Naive B cell (primary cell): ENCODE results near the gene COBL. TPM values are rescaled to one million over a fixed set of nuclear protein-coding genes. Genes with fewer than 3 reads are reported as not detected.

ENCODE experiments used
- ATAC-seq, 2 donors: fragments of 150-1000 bp; cut with Tn5 transposase; 2 replicates each; pipeline ENCODE4 v1.10.0; 2021; ENCODE audit warnings: low read depth in 2 of 2, mild to moderate bottlenecking in 2 of 2, moderate library complexity in 2 of 2
- DNase-seq: peaks from one replicate; pipeline ENCODE4 v3.0.0; 2022
- H3K27ac Mint-ChIP-seq, 6 donors: one replicate each; pipeline ENCODE4 v1.8.0; 2020 to 2022; ENCODE audit warnings: mild to moderate bottlenecking in 6 of 6, mixed read lengths in 6 of 6, moderate library complexity in 5 of 6, inconsistent platforms in 2 of 6
- H3K27me3 Mint-ChIP-seq, 3 donors: one replicate each; pipeline ENCODE4 v1.8.0; 2021 to 2022; ENCODE audit warnings: mixed read lengths in 3 of 3, mild to moderate bottlenecking in 1 of 3
- H3K36me3 Mint-ChIP-seq, 2 donors: one replicate each; pipeline ENCODE4 v1.8.0; 2020 to 2022; ENCODE audit warnings: mixed read lengths in 2 of 2, inconsistent platforms in 1 of 2, mild to moderate bottlenecking in 1 of 2
- H3K4me1 Mint-ChIP-seq, 3 donors: one replicate each; pipeline ENCODE4 v1.8.0; 2020 to 2022; ENCODE audit warnings: mixed read lengths in 3 of 3, inconsistent platforms in 1 of 3, mild to moderate bottlenecking in 1 of 3, moderate library complexity in 1 of 3
- H3K4me3 Mint-ChIP-seq, 8 donors: one replicate each; pipeline ENCODE4 v1.8.0; 2020 to 2022; ENCODE audit warnings: mild to moderate bottlenecking in 8 of 8, mixed read lengths in 8 of 8, moderate library complexity in 8 of 8, inconsistent platforms in 2 of 8
- H3K9me3 Mint-ChIP-seq, 7 donors: one replicate each; pipeline ENCODE4 v1.8.0; 2020 to 2022; ENCODE audit warnings: mixed read lengths in 7 of 7, mild to moderate bottlenecking in 5 of 7, inconsistent platforms in 2 of 7, moderate library complexity in 1 of 7
- polyA plus RNA-seq, 6 donors: library from polyadenylated mRNA; unstranded; fragments of 300-500 nt; fragmentation: Illumina TruSeq; gene quantifications; one replicate each; pipeline ENCODE4 v1.2.3, GENCODE V29; 2021; ENCODE audit warnings: low read depth in 6 of 6

COBL gene
- polyA plus RNA-seq, 6 donors from 2014 or later: not detected

DNA sequence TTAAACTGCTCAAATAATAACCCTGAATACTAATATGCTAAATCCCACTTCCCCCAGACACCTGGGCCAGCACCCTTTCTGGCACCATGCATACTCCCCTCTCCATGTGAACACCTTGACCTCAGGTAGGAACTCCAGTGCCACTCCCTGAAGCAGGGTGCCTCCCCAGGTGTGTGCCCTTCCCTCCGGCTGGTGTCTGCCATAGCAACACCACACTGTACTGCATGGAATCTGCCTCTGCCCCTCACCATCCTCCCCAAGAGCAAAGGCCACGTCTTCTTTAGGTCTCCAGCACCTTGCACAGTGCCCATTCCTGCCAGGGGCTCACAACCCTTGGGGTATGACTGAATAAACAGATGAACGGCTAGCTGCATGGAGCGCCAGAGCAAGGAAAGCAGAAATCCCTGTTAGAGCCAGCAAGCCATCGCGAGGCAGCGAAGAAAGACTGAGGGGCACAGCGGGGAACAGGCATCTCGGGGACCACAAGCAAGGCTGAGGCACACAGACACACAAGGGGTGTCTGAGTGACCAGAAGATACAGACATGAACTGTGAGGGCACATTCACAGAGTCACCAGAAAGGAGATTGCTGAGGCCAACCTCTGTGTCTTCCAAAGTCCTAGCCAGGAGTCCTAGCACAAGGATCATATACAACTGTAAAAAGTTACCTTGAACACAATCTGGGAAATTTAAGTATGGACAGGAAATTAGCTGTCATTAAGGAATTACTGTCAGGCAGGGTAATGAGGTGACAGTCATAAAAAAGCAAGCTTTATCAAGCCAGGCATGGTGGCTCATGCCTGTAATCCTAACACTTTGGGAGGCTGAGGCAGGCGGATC is 25.7 kb downstream of the COBL start:
- Mint-ChIP-seq H3K4me3 (no peak overlapping the region), H3K27ac (no peak overlapping the region), H3K27me3 (peaks cover 0 to 16% (median 0%) of the 10 kb centered on the region in 3 donors), H3K9me3 (peaks cover 0 to 5% (median 2%) of the 10 kb centered on the region in 7 donors), H3K36me3 (no peaks in the 10 kb centered on the region), H3K4me1 (no peaks in the 10 kb centered on the region)
- DNase-seq (no peak), ATAC-seq (no peak)

DNA sequence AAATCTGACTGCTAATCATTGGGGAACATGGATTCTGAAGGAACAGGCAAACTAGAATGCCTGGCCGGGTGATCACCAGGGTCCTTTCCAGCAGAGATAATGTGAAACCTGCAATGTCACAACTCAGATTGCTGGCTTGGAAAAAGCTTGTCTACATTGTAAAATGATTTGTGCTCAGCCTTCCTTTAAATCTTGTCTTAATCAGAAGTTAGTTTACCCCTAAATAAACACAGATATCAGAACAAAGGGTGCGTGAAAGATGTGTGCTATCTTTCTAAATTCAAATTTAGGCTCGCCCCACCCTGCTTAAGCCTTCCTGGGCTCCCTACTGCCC is 26.3 kb downstream of the COBL start:
- H3K27ac Mint-ChIP-seq: no peak overlapping the region
- DNase-seq (no peak), ATAC-seq (no peak)
- H3K36me3 Mint-ChIP-seq: no peaks in the 10 kb centered on the region
- peaks cover 0 to 16% (median 0%) of the 10 kb centered on the region in 3 donors for H3K27me3 Mint-ChIP-seq
- no peaks in the 10 kb centered on the region for H3K4me1 Mint-ChIP-seq
- H3K9me3 Mint-ChIP-seq: peaks cover 0 to 5% (median 2%) of the 10 kb centered on the region in 7 donors
- no peak overlapping the region for H3K4me3 Mint-ChIP-seq

GRCh38 chr7:51289623-51290303 is 26.8 kb downstream of the COBL start:
- Mint-ChIP-seq H3K4me3 (no peak overlapping the region), H3K4me1 (no peaks in the 10 kb centered on the region), H3K9me3 (peaks cover 0 to 5% (median 2%) of the 10 kb centered on the region in 7 donors)

DNA sequence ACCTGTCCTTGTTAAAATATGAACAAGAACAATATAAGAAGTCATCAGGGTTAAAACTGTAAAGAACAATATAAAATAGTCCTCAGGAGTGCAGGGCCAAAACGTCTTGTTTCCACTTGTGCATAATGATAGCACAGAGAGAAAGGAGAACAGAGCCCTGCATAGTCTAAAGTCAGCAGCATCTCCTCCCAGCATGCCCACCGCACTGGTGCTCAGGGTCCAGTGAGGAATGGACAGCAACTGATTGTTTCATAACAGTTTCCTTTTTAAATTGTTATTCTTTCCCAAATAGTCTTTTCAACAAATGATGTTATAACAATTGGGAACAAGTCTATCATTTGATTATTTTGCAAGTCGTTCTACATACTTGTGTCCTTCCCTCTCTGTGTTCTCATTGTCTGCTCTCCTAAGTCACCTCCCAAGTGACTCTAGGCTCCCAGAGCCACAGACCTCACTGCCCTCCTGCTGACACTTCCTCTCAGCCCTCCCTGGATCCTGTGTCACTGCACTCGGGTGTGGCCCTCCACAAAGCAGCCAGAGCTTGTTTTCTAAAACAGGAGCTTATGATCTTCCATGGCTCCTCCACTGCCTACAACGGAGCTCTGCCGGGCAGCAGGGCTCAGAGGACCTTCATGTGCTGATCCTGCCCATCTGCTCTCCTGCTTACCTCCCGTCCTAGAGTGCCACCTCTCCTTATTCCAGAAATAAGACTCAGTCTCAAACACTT is 27.6 kb downstream of the COBL start:
- Mint-ChIP-seq H3K4me3 (no peak overlapping the region), H3K36me3 (no peaks in the 10 kb centered on the region), H3K4me1 (no peaks in the 10 kb centered on the region), H3K27me3 (peaks cover 0 to 16% (median 0%) of the 10 kb centered on the region in 3 donors), H3K9me3 (peaks cover 0 to 7% (median 2%) of the 10 kb centered on the region in 7 donors), H3K27ac (no peak overlapping the region)
- DNase-seq (no peak), ATAC-seq (no peak)

More at GRCh38 chr7:51289623-51290303, 26.8 kb downstream of the COBL start:
- no peaks in the 10 kb centered on the region for H3K36me3 Mint-ChIP-seq
- ATAC-seq (no peak), DNase-seq (no peak)
- H3K27ac Mint-ChIP-seq: no peak overlapping the region
- peaks cover 0 to 16% (median 0%) of the 10 kb centered on the region in 3 donors for H3K27me3 Mint-ChIP-seq

GRCh38 chr7:51286401-51286800 is 30.2 kb downstream of the COBL start:
- H3K4me3 Mint-ChIP-seq: no peak overlapping the region
- no peak for DNase-seq
- H3K4me1 Mint-ChIP-seq: no peaks in the 10 kb centered on the region
- ATAC-seq: no peak
- peaks cover 0 to 7% of the 10 kb centered on the region in 2 donors for H3K36me3 Mint-ChIP-seq
- peaks cover 0 to 16% (median 0%) of the 10 kb centered on the region in 3 donors for H3K27me3 Mint-ChIP-seq
- H3K9me3 Mint-ChIP-seq: peaks cover 5 to 28% (median 8%) of the 10 kb centered on the region in 7 donors
- no peak overlapping the region for H3K27ac Mint-ChIP-seq

DNA sequence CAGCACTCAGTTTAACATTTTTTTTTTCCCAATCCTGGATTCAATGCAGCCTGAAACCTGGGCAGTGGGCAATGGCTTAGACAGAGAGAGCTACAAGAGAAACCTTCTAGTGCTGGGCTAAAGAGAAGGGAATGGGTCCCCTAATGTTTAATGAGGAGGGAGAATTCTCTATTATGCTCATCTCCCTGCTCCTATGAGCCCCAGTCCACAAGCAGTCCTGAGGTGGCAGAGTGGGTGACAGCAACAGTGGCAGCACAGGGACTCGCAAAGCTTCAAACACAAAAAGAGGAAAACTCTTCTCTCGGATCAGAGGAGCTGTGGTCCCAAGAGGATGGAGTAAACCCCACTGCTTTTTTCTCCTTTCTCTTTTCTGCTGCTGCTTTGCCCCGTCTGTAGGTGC is 36.5 kb downstream of the COBL start:
- ATAC-seq: no peak
- Mint-ChIP-seq H3K27ac (peak overlapping the region in 1 of 6 donors; percentile 1), H3K9me3 (peaks cover 3 to 28% (median 11%) of the 10 kb centered on the region in 7 donors), H3K4me3 (peak overlapping the region in 1 of 8 donors; percentile 66), H3K27me3 (peaks cover 0 to 21% (median 20%) of the 10 kb centered on the region in 3 donors), H3K4me1 (no peaks in the 10 kb centered on the region), H3K36me3 (peaks cover 0 to 7% of the 10 kb centered on the region in 2 donors)
- DNase-seq: no peak

DNA sequence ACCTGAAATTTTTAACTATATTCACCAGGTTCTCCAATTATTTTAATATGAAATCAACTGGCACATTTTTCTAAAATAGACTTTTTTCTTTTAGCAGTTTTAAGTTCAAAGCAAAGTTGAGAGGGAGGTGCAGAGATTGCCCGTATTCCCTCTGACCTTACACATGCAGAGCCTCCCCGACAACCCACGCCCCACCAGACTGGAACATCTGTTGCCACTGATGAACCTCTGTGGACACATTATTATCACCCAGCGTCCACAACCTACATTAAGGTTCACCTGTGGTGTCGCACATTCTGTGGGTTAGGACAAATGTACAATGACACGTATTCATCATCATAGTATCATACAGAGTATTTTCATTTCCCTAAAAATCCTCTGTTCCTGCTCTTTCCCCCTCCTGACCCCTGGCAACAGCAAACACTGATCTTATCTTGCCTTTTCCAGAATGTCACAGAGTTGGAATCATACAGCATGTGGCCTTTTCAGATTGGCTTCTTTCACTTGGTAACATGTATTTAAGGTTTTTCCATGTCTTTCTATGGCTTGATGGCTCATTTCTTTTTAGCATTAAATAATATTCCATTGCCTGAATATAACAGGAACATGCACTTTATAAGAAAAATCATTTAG is 37.1 kb downstream of the COBL start:
- H3K27ac Mint-ChIP-seq: no peak overlapping the region
- H3K27me3 Mint-ChIP-seq: peaks cover 0 to 21% (median 20%) of the 10 kb centered on the region in 3 donors
- ATAC-seq (no peak), DNase-seq (no peak)
- H3K4me1 Mint-ChIP-seq: no peaks in the 10 kb centered on the region
- peaks cover 0 to 7% of the 10 kb centered on the region in 2 donors for H3K36me3 Mint-ChIP-seq
- no peak overlapping the region for H3K4me3 Mint-ChIP-seq
- H3K9me3 Mint-ChIP-seq: peaks cover 3 to 28% (median 11%) of the 10 kb centered on the region in 7 donors

DNA sequence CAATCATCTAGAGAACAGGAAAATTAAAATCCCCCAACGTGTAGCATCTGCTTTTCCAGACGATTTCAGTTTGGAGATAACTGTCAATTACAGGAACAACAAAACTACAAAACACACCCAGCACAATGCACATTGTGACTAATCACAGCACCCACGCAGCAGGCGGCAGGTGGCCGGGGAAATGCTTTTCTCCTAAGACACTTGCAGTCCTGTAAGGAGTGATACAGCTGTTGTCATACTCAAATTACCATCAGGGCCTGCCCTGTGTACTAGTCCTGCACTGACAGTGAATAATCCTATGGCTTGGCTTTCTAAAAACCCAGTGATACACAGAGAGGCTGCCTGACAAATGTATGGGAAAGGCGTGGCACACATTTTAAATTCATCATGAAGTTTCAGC is 37.8 kb downstream of the COBL start:
- Mint-ChIP-seq H3K9me3 (peaks cover 3 to 23% (median 11%) of the 10 kb centered on the region in 7 donors), H3K36me3 (peaks cover 0 to 7% of the 10 kb centered on the region in 2 donors), H3K27me3 (peaks cover 0 to 27% (median 20%) of the 10 kb centered on the region in 3 donors), H3K4me1 (no peaks in the 10 kb centered on the region), H3K4me3 (no peak overlapping the region), H3K27ac (no peak overlapping the region)
- ATAC-seq (no peak), DNase-seq (no peak)

DNA sequence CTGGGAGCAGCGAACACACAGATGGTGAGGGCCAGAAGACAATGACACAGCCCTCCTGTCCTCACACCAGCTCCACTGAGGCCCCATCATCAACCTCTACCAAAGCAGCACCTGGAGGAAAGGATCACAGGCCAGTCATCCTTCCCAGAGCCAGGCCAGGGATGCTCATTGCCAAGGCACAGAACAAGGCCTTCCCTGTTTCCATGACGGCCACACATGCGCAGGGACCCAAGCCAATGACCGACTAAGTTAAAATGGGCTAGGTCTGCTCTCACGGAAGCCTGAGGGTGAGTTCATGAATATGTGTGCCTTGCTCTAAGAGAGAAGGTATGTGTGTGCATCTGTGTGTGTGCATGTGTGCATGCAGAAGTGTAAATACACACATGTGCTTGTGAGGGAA is 39.6 kb downstream of the COBL start:
- ATAC-seq (no peak), DNase-seq (no peak)
- no peak overlapping the region for H3K4me3 Mint-ChIP-seq
- no peaks in the 10 kb centered on the region for H3K36me3 Mint-ChIP-seq
- H3K9me3 Mint-ChIP-seq: peaks cover 0 to 4% (median 3%) of the 10 kb centered on the region in 7 donors
- peaks cover 0 to 31% (median 20%) of the 10 kb centered on the region in 3 donors for H3K27me3 Mint-ChIP-seq
- H3K27ac Mint-ChIP-seq: no peak overlapping the region
- no peaks in the 10 kb centered on the region for H3K4me1 Mint-ChIP-seq

- ATAC-seq: no peak
Measured at GRCh38 chr7:51276091-51276605, 40.5 kb downstream of the COBL start.

DNA sequence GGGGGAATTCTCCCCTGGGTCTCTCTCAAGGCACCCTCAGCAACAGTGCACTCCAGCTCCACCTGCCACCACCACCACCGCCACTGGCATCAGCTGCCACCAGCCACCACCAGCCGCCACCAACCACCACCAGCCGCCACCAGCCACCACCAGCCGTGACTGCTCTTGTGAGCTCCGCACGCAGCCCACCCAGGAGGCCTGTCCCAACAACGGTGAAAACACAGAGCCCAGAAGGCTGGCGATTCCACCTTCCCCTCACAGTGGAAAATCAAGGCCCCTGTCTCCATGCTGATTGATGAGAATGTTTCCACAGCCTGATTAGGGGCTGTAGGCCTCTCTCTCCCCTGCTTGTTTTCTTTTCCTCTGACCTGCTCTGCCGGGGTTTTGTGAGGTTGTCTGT is 41.1 kb downstream of the COBL start:
- Mint-ChIP-seq H3K4me1 (no peaks in the 10 kb centered on the region), H3K36me3 (no peaks in the 10 kb centered on the region), H3K27me3 (peaks cover 0 to 31% (median 17%) of the 10 kb centered on the region in 3 donors), H3K27ac (no peak overlapping the region), H3K9me3 (peaks cover 0 to 4% (median 0%) of the 10 kb centered on the region in 7 donors), H3K4me3 (no peak overlapping the region)
- DNase-seq (no peak), ATAC-seq (no peak)

More at GRCh38 chr7:51276091-51276605, 40.5 kb downstream of the COBL start:
- Mint-ChIP-seq H3K9me3 (peaks cover 0 to 4% (median 0%) of the 10 kb centered on the region in 7 donors), H3K27me3 (peaks cover 0 to 31% (median 20%) of the 10 kb centered on the region in 3 donors), H3K36me3 (no peaks in the 10 kb centered on the region), H3K27ac (no peak overlapping the region), H3K4me1 (no peaks in the 10 kb centered on the region), H3K4me3 (no peak overlapping the region)
- DNase-seq: no peak

- Mint-ChIP-seq H3K36me3 (no peaks in the 10 kb centered on the region), H3K27ac (no peak overlapping the region), H3K27me3 (peaks cover 0 to 31% (median 13%) of the 10 kb centered on the region in 3 donors), H3K4me3 (no peak overlapping the region), H3K9me3 (peaks cover 0 to 4% (median 0%) of the 10 kb centered on the region in 7 donors), H3K4me1 (no peaks in the 10 kb centered on the region)
- DNase-seq (no peak), ATAC-seq (no peak)
Measured at GRCh38 chr7:51274955-51275354, 41.7 kb downstream of the COBL start.

GRCh38 chr7:51274001-51274400 is 42.6 kb downstream of the COBL start:
- Mint-ChIP-seq H3K4me3 (peak overlapping the region in 1 of 8 donors; percentile 11), H3K9me3 (peaks cover 0 to 4% (median 0%) of the 10 kb centered on the region in 7 donors), H3K27ac (peak overlapping the region in 1 of 6 donors; percentile 86), H3K36me3 (no peaks in the 10 kb centered on the region), H3K4me1 (no peaks in the 10 kb centered on the region), H3K27me3 (peaks cover 0 to 27% (median 13%) of the 10 kb centered on the region in 3 donors)
- DNase-seq (no peak), ATAC-seq (no peak)
